Measurements from ENCODE around the gene SLIT3.

Gene SLIT3

GRCh38 chr5:169268019-169268418, 32.9 kb downstream of the SLIT3 start:
- Histone ChIP-seq H3K9me3 (ENCODE audit: insufficient read depth, low read length) (no peaks in the 10 kb centered on the region), H3K4me3 (ENCODE audit: insufficient read depth, low read length, poor library complexity, severe bottlenecking) (no peak overlapping the region), H3F3A (ENCODE audit: insufficient read depth) (no peaks in the 10 kb centered on the region), H3K4me2 (ENCODE audit: low read depth, low read length, poor library complexity, severe bottlenecking) (no peak overlapping the region), H4K20me1 (ENCODE audit: low read depth, low read length) (no peaks in the 10 kb centered on the region), H2AFZ (ENCODE audit: low read depth, low read length, severe bottlenecking) (no peak overlapping the region), H3K27ac (ENCODE audit: low read depth, low read length) (no peak overlapping the region), H3K9me2 (replicated peaks; ENCODE audit: insufficient read depth, low read length) (no peaks in the 10 kb centered on the region), H3K9ac (ENCODE audit: low read length) (no peak overlapping the region), H3K36me3 (ENCODE audit: low read length) (no peaks in the 10 kb centered on the region), H3K79me2 (ENCODE audit: insufficient read depth, low read length) (no peaks in the 10 kb centered on the region), H3K27me3 (ENCODE audit: low read length) (no peaks in the 10 kb centered on the region)
- no peak for TF ChIP-seq CTCF (IDR thresholded peaks at IDR 0.05; ENCODE audit: insufficient read depth, low read length, poor library complexity, severe bottlenecking)

- Histone ChIP-seq H3K79me2 (ENCODE audit: insufficient read depth, low read length) (no peaks in the 10 kb centered on the region), H3K9me3 (ENCODE audit: insufficient read depth, low read length) (no peaks in the 10 kb centered on the region), H3K9me2 (replicated peaks; ENCODE audit: insufficient read depth, low read length) (no peaks in the 10 kb centered on the region), H3K4me2 (ENCODE audit: low read depth, low read length, poor library complexity, severe bottlenecking) (no peak overlapping the region), H3K9ac (ENCODE audit: low read length) (no peak overlapping the region), H4K20me1 (ENCODE audit: low read depth, low read length) (no peaks in the 10 kb centered on the region), H3K4me3 (ENCODE audit: insufficient read depth, low read length, poor library complexity, severe bottlenecking) (no peak overlapping the region), H3K27me3 (ENCODE audit: low read length) (no peaks in the 10 kb centered on the region), H3K36me3 (ENCODE audit: low read length) (no peaks in the 10 kb centered on the region), H3F3A (ENCODE audit: insufficient read depth) (no peaks in the 10 kb centered on the region), H2AFZ (ENCODE audit: low read depth, low read length, severe bottlenecking) (no peak overlapping the region), H3K27ac (ENCODE audit: low read depth, low read length) (no peak overlapping the region)
- TF ChIP-seq EZH2phosphoT487 (conservative IDR thresholded peaks at IDR 0.05; ENCODE audit: low read length): no peak
- TF ChIP-seq CTCF (IDR thresholded peaks at IDR 0.05; ENCODE audit: insufficient read depth, low read length, poor library complexity, severe bottlenecking): no peak
Measured at GRCh38 chr5:169265888-169266287, 35.1 kb downstream of the SLIT3 start.

GRCh38 chr5:169263591-169263990, 37.3 kb downstream of the SLIT3 start:
- Histone ChIP-seq H3K4me2 (ENCODE audit: low read depth, low read length, poor library complexity, severe bottlenecking) (no peak overlapping the region), H3K27me3 (ENCODE audit: low read length) (no peaks in the 10 kb centered on the region), H3K36me3 (ENCODE audit: low read length) (no peaks in the 10 kb centered on the region), H3K27ac (ENCODE audit: low read depth, low read length) (no peak overlapping the region), H3K79me2 (ENCODE audit: insufficient read depth, low read length) (no peaks in the 10 kb centered on the region), H3K9me2 (replicated peaks; ENCODE audit: insufficient read depth, low read length) (no peaks in the 10 kb centered on the region), H3K4me3 (ENCODE audit: insufficient read depth, low read length, poor library complexity, severe bottlenecking) (no peak overlapping the region), H3F3A (ENCODE audit: insufficient read depth) (no peaks in the 10 kb centered on the region), H3K9me3 (ENCODE audit: insufficient read depth, low read length) (no peaks in the 10 kb centered on the region), H2AFZ (ENCODE audit: low read depth, low read length, severe bottlenecking) (no peak overlapping the region), H4K20me1 (ENCODE audit: low read depth, low read length) (no peaks in the 10 kb centered on the region), H3K9ac (ENCODE audit: low read length) (no peak overlapping the region)
- TF ChIP-seq CTCF (IDR thresholded peaks at IDR 0.05; ENCODE audit: insufficient read depth, low read length, poor library complexity, severe bottlenecking) (no peak), EZH2phosphoT487 (conservative IDR thresholded peaks at IDR 0.05; ENCODE audit: low read length) (no peak)

Measured in SU-DHL-6 (cell line).